HG03066 (cell line): ENCODE measurements around the gene FAM193A.

Source experiments
- ATAC-seq: cut with Tn5 transposase; IDR thresholded peaks from one replicate; pipeline ENCODE4 v1.9.1; 2021; ENCODE audit warnings: low read depth; ENCODE audit not compliant: unreplicated experiment

Gene FAM193A, protein sequence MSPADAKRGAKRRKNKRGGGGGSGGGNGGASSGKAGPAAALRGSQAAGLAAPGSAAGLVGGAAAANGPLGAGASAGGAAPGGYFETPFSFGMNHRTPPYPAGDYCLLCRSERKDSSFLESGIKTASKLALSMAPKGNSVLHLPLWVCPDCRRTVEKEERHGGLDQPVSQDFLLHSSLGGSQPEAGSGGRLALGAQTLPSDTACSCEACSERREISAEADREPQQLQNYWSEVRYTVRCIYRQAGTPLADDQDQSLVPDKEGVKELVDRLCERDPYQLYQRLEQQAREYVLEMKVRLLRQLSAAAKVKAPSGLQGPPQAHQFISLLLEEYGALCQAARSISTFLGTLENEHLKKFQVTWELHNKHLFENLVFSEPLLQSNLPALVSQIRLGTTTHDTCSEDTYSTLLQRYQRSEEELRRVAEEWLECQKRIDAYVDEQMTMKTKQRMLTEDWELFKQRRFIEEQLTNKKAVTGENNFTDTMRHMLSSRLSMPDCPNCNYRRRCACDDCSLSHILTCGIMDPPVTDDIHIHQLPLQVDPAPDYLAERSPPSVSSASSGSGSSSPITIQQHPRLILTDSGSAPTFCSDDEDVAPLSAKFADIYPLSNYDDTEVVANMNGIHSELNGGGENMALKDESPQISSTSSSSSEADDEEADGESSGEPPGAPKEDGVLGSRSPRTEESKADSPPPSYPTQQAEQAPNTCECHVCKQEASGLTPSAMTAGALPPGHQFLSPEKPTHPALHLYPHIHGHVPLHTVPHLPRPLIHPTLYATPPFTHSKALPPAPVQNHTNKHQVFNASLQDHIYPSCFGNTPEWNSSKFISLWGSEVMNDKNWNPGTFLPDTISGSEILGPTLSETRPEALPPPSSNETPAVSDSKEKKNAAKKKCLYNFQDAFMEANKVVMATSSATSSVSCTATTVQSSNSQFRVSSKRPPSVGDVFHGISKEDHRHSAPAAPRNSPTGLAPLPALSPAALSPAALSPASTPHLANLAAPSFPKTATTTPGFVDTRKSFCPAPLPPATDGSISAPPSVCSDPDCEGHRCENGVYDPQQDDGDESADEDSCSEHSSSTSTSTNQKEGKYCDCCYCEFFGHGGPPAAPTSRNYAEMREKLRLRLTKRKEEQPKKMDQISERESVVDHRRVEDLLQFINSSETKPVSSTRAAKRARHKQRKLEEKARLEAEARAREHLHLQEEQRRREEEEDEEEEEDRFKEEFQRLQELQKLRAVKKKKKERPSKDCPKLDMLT (N-terminal part only)

DNA sequence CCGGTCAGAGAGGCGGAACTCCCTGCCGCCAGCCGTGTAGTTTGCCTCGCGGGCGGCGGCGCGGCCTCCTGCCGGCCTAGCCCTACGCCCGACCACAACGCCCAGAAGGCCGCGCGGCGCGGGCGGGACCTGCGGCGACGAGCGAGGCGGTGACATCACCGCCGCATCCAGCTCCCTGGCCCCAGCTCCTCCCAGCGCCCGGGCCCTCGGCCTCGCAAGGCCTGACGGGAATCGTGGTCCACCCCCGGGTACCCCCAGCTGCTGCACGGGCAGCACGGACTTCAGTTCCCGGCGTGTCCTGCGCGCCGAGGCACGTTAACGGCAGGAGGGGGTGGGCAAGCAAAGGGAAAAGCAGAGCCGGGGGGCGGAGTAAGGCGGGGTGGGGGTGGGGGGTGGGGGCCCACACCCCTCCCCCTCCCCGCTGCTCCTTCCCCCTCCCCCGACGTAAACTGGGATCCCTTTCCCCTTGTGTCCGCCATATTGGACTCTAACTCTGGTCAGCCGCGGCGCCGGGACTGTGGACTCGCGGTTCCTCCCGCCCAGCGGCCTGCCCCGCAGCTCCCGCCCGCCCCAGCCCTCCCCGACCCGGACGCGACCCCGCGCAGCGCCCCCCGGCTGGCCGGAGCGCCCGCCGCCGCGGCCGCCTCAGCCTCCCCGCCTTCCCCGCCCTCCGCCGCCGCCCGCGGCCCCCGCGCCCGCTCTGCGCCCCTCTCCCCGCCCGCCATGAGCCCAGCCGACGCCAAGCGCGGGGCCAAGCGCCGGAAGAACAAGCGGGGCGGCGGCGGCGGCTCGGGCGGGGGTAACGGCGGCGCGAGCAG lies at the start of gene FAM193A:
Gene FAM193A, plus strand, starts transcription at position 455 of the 818 bp plus-strand sequence. Its CDS starts 269 bp downstream, at position 724.
- peak; percentile 79 for ATAC-seq

DNA sequence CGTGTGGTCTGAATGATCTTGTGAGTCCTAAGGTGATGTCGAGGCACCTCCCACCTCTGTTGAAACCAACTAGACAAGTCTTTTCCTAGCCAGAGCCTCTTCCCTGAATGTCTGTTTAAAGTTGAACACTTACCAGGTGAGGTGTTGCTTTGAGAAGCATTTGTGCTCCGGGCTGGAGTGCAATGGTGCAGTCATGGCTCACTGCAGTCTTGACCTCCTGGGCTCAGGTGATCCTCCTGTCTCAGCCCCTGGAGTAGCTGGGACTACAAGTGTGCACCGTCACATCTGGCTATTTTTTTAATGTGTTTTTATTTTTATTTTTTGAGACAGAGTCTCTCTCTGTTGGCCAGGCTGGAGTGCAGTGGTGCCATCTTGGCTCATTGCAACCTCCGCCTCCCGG lies 49.5 kb upstream of the FAM193A start:
- ATAC-seq, result no peak

DNA sequence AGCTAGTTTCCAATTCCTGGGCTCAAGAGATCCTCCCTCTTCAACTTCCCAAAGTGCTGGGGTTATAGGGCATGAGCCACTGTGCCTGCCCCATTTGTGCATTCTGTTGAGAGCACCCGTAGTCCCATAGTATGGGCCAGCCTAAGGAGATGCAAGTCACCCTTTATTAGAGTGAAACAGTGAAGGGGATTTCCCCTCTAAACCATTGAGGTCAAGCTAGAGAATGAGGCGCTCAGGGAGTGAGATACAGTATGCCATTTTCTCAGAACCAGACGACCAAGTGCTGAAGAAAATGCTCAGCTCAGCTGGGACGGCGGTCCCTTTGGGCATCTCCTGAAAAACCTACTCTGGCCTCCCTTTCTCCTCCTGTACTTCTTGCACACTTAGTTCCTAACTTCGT lies 48.8 kb upstream of the FAM193A start:
- peak; percentile 67 for ATAC-seq

DNA sequence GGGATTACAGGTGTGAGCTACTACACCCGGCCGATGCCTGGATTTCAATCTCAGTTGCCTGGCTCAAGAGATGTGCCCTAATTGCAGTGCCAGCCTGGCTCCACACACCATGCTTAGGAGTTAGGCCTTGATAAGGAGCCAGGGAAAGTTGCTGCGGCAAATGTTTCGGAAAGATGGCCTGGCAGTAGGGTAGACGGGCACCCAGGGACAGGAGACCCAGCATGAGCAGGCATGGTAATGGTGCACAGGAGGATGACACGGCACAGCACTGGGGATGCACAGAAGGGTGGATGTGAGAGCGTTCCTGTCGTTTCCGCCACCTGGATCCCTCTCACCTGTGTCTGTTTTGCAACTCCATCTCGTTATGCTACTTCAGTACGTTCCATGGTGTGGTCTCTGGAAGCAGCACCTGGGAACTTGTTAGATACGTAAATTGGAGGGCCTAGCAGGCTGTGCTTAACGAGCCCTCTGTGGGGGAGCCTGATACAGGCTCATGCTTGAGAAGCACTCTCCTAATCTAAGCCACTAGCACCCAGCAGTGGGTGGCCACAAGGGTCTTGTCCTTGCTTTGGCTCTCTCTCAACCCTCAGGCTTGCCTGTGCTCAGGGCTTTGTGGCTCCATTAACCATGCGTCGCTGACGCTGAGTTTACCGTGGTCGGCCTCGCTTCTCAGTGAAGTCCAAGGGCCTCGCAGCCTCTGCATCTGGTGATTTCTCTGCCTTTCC lies 47.2 kb upstream of the FAM193A start:
- no peak for ATAC-seq

DNA sequence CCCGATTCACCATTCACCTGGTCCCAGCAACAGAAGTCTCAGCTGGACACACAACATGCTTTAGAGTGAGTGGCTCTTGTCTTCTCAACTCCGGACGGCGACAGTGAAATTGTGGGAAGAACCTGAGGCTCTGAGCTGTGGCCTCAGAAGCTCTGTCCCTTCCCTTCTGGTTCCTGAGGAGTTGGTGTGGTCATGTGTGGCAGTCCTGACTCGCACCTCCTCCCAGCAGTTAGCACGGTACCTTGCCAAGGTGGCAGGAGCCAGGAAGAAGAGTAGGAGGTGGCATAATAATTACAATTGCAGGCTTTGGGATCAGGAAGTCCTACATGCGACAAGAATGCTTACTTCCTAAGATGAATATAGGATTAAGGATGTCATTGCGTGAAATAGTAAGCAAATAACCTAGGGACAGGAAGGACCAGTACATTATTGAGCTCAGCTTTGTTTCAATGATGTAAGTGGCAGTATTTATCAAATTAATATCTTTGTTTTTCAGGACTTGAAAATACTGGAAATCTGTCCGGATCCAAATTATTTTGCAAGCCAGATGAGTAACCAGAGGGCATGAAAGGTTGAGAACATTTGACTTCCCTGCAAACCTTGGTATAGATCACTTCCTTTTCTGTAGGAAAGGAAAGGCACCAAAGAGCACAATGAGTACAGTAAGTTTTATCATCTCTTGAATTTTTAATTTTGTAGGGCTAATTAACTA lies 46.5 kb upstream of the FAM193A start:
- ATAC-seq, result no peak

DNA sequence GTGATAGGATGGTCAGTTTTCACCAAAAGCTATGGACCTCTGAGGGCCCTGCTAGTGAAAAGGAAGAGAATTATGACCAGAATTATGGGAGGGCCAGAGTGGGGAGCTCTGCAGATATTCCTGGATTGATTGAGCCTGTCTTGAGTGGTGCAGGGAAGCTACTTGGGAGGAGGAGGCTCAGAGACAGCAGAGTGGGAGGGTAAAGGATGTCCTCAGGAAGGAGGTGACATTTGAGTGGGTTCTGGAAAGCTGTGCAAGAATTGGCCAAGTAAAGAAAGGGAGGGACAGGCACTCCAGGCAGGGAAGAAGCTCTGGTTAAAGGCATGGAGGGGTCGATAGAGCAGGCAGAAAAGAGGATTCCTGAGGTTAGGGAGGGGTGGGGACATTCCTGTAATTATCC lies 43.5 kb upstream of the FAM193A start:
- no peak for ATAC-seq

DNA sequence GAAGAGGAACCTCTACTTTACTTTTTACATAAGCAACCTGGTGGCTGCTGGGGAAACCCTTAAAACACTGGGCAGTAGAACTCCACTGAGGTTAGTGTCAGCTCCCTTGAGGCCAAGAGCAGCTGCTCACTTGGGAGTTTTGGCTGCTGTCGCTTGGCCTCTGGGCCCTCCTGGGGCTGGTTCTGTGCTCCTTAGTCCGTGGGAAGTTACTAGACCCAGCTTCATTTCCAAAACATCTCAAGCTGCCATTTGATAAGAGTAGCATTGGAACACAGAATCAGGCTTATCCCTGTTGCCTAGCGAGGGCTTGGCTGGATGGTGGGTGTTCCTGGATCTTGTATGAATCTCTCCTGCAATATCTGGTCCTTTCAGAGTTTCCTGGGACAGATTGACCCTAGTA lies 41.5 kb upstream of the FAM193A start:
- no peak for ATAC-seq

DNA sequence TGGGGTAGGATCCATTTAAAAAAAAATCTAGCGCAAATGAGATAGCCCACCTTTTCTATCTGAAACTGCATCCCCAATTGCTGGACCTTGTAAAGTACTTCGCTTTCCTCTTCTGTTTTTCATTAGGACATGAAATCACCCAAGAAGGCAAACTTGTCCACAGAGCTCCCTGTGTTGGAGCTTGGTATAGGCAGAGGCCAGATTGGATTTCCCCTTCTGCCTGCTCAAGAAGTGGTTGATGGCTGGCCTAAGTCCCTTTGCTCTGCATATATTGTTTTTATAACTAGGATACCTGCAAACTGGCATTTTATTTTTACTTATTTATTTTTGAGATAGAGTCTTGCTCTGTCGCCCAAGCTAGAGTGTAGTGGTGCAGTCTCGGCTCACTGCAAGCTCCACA lies 39.1 kb upstream of the FAM193A start:
- ATAC-seq, result no peak

DNA sequence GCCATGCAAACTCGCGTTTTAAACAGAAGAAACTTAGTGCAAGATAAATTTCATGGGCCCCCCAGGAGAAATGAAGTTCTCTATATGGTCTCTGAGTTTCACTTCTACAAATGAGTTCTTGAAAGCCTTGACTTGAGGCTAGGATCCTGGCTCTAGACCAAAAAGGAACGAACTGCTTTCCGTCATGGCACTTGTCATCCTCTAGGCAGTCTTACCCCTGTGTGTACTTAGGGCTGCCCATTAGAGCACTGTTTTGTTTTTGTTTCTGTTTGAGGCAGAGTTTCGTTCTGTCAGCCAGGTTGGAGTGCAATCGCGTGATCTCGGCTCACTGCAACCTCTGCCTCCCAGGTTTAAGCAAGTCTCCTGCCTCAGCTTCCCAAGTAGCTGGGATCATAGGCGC lies 38.5 kb upstream of the FAM193A start:
- peak; percentile 95 for ATAC-seq

DNA sequence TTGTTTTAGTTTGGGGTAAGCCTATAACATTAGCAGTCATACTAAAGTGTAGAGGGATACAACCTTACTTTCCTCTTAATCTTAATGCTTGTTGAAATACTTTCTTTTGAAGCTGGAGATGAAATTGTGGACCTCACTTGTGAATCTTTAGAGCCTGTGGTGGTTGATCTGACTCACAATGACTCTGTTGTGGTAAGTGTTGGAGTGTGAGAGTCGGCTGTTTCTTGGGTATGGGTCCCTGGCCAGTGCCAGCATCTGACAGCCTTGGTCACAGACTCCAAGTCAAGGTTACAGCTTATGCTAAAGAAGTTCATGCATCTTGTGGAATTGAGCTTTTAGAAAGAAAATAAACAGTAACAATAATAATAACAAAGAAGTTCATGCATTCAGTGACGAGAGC lies 35.9 kb upstream of the FAM193A start:
- ATAC-seq, result no peak

DNA sequence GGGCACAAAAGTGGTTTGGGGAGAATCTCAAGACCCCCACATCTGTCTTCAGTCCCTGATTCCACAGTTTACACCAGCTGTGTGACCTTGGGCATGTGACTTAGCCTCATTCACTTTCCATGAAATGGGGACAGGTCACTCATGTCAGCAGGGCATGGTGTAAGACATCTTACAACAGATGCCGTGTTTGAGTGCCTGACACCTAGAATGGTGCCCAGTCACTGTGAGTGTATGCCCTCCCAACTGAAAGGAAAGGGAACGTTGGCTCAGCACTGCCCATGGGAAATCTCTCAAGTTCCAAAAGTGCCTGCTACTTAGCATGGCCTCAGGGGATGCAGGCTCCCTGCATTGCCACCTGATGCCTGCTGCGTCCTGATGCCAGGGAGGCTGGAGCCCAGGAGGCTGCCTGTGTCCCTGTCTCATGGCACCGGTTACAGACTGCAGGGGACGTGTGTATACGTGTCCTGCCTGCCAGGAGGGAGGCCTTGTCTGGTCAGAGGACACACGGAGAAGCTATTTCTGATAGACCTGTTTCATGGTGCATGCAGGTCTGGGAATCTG lies 35.3 kb upstream of the FAM193A start:
- ATAC-seq, result no peak

DNA sequence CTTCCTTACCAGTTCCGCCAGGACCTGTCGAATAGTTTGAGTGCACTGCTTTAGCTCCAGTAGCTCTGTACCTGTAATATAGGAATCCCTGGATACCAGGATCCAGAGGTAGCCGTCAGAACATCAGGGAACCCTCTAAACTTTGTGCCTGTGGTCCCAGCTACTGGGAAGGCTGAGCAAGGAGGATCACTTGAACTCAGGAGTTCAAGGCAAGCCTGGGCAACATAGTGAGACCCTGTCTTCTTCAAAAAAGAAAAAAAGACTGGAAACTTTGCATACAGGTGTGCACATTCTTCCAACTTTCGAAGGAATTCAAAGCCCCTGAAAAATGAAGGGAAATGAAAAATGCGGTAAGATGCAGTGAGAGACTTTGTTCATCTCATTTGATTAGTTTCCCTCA lies 32.6 kb upstream of the FAM193A start:
- ATAC-seq, result no peak

DNA sequence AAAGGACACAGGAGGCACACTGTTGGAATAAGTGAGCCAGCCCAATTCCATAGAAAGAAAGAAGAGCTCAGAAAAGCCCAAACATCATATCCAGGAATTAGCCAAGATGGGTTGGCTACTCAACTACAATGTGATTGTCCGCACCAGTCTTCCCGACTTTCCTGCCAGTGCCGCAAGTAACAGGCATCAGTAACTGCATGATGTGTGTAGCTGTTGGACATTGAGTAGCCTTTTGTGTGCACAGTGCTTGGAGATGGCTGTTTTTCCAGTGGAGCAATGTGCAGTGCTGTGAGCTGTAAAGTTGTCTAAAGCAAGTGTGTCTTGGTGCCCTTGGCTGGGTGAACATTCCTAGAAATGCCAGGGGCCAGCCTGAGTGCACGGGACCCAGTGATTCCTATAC lies 29.2 kb upstream of the FAM193A start:
- ATAC-seq, result no peak

DNA sequence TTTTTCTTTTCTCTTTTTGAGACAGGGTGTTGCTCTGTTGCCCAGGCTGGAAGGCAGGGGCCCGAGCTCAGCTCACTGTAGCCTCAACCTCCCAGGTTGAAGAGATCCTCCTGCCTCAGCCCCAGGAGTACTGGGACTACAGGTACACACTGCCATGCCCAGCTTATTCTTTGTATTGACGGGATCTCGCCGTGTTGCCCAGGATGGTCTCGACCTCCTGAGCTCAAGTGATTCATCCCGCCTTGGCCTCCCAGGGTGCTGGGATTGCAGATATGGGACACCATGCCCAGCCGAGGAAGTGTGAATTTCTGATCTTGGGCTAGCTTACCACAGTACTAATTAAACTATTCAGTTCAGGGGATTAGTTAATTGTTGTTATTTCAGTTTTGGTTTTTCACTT lies 28.6 kb upstream of the FAM193A start:
- no peak for ATAC-seq

DNA sequence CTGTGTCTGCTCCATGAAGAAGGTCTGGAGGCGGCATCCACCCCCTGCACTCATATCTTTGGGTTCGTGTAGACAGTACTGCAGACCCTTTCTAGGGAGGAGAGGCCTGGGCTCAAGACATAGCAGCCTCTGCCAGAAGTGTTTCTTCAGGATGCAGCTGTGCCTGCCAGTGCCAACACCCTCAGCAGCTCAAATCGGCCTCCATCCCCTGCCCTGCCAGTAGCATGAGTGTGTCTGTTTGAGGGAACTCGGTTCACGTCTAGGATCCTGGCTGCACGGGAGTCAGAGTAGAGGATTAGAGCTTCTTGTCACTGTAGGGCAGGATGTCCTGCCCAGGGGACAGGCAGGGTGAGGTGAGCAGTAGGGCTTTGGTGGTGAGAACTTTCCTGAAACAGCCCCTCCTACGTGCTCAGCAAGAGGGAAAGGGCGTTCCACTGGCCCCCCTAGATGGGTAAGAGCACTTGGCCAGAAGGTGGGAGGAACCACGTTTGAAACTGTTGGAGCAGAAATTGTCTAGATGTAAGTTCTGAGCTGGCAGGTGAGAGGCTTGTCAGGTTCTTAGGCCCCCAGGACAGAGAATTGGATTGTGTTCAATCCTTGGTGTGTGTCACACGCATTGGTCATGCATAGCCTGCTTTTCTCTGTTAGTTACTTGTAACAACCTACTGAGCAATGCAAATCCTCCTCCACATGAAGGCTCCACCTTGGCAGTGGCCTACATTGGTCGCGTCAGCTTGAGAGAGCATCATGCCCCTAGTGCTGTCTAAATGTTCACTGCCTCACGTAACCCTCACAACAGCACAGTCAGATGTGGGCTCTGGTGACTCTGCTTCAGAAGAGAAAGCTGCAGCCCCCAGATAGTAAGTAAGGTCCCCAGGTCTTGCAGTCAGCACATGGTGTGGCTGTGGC lies 25.8 kb upstream of the FAM193A start:
- ATAC-seq, result no peak

DNA sequence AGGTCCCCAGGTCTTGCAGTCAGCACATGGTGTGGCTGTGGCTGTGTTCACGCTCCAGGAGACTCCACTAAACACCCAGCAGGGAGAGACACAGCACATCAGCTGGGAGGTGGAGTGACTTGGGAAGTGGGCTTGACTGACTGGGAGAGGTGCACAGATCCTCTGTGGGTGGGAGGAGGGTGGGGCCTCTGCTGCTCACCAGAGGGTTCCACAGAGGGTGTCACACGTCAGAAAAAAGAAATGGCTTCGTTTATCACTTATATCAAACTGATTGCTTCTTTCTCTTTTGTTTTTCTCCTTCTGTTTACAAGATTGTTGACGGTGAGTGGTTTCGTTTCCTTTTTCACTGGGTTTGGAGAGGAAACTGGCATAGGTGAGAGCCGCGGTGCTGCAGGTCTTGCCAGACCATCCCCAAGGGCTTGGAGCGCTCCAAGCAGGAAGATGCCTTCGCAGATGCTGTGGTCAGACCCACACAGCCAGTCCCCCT lies 24.8 kb upstream of the FAM193A start:
- ATAC-seq, result no peak

DNA sequence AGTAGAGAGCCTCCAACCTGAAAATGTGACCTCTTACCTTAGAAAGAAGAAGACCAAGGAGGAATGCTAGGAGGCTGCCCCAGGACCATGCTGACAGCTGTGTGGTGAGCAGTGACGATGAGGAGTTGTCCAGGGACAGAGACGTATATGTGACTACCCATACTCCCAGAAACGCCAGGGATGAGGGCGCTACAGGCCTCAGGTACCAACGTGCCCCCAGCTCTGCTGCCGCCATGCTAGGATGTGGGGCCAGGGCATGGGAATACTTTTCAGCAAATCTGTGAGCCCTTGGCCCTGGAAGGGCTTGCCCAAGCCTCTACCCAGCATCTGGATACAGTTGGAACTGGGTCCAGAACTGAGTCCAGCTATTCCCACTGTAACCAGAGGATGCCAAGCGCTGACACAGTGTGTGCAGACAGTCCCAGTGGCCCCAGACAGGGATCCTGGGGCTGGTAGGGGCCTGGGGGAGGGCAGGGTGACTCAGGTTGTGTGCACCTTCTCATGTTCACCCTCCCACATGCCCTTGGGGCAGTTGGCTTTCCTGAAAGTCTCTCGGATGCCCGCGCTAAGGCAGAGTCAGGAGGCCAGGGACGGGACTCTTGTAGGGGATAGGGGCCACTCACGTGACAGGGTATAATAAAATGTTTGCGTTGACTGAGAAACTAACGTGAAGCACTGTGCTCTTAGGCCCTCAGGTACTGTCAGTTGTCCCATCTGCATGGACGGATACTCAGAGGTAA lies 23.9 kb upstream of the FAM193A start:
- no peak for ATAC-seq
